Measurements from ENCODE around the gene PXDN. TPM values are rescaled to one million over a fixed set of nuclear protein-coding genes. Genes with fewer than 3 reads are reported as not detected.

PXDN gene
- total and polyA plus RNA-seq, 2 of the 13 experiments (the other 11 are each of a cell fraction or from before 2014, with no cell fraction given) = not detected

- DNase-seq (ENCODE audit: low spot score) = no peak
- Histone ChIP-seq H3K4me1 (ENCODE audit: insufficient read depth, low read length) (no peaks in the 10 kb centered on the region), H3K27me3 (ENCODE audit: control insufficient read depth in 1 of 2, insufficient read depth in 2 of 2, low read length in 2 of 2) (peaks cover 13 to 50% of the 10 kb centered on the region in 2 experiments), H3K27ac (ENCODE audit: extremely low read length, insufficient read depth, low read length) (no peak overlapping the region), H3K36me3 (replicated peaks in 1 of 2; ENCODE audit: control insufficient read depth in 1 of 2, insufficient read depth in 2 of 2, low read length in 2 of 2) (no peaks in the 10 kb centered on the region), H3K9ac (ENCODE audit: insufficient read depth, low read depth, low read length) (no peak overlapping the region), H3K9me3 (ENCODE audit: low read length) (no peaks in the 10 kb centered on the region), H2AFZ (ENCODE audit: low read length) (no peak overlapping the region), H3K79me2 (ENCODE audit: insufficient read depth, low read length) (no peaks in the 10 kb centered on the region), H3K4me3 (replicated peaks in 1 of 3; ENCODE audit: insufficient read depth in 1 of 3, low read depth in 2 of 3, low read length in 3 of 3) (no peak overlapping the region), H3K4me2 (ENCODE audit: low read depth, low read length) (no peak overlapping the region), H4K20me1 (ENCODE audit: insufficient read depth, low read length) (no peaks in the 10 kb centered on the region)
- ATAC-seq = no peak
- in situ Hi-C loops (cut with HindIII; ENCODE audit: extremely low pct_ligation_motif_present, low pct_unique_long_range_greater_than_20kb) = no loop called here
- ChIA-PET CTCF (ENCODE audit: low intra/inter-chr PET ratio, low total read pairs) (no interaction called here), POLR2A (no interaction called here)
- 48% methylated on average over 15 of the region's 15 CpGs for WGBS (ENCODE audit: low lambda C conversion rate)
- no peak for FAIRE-seq
- intact Hi-C loops (cut with micrococcal nuclease; ENCODE audit: unreplicated experiment) = no loop called here
- TF ChIP-seq SSRP1 (CRISPR knock-in tag; IDR thresholded peaks at IDR 0.05) = no peak
- no peak for TF ChIP-seq MTA1 (CRISPR knock-in tag; IDR thresholded peaks at IDR 0.05; ENCODE audit: borderline replicate concordance)
- TF ChIP-seq SAP130 (CRISPR knock-in tag; IDR thresholded peaks at IDR 0.05; ENCODE audit: low read depth) = no peak
- TF ChIP-seq ZMAT3 (CRISPR knock-in tag; conservative IDR thresholded peaks at IDR 0.05) = no peak
- no peak for TF ChIP-seq ZNF329 (CRISPR knock-in tag; IDR thresholded peaks at IDR 0.05; ENCODE audit: low read depth)
- TF ChIP-seq BRD4 (CRISPR knock-in tag; IDR thresholded peaks at IDR 0.05) = no peak
- TF ChIP-seq SRF (IDR thresholded peaks at IDR 0.05; ENCODE audit: low read depth, low read length) = no peak
- no peak for TF ChIP-seq DPF2 (CRISPR knock-in tag; IDR thresholded peaks at IDR 0.05; ENCODE audit: borderline replicate concordance, low read depth)
- no peak for TF ChIP-seq YEATS4 (CRISPR knock-in tag; IDR thresholded peaks at IDR 0.05; ENCODE audit: borderline replicate concordance)
- TF ChIP-seq ZNF431 (CRISPR knock-in tag; IDR thresholded peaks at IDR 0.05; ENCODE audit: borderline replicate concordance, low read depth) = no peak
- TF ChIP-seq ZNF317 (CRISPR knock-in tag; IDR thresholded peaks at IDR 0.05) = no peak
- TF ChIP-seq FOSL1 (CRISPR knock-in tag; IDR thresholded peaks at IDR 0.05; ENCODE audit: borderline replicate concordance) = no peak
- TF ChIP-seq SIX1 (CRISPR knock-in tag; IDR thresholded peaks at IDR 0.05; ENCODE audit: borderline replicate concordance) = no peak
- no TSS peak for BruUV-seq (replicated peaks)
Measured at GRCh38 chr2:1642066-1642861, 102.1 kb downstream of the PXDN start.
